ENCODE results near the gene SLC6A17. TPM values are rescaled to one million over a fixed set of nuclear protein-coding genes. Genes with fewer than 3 reads are reported as not detected.

The SLC6A17 gene
- total and polyA plus RNA-seq, 9 of the 15 experiments (the other 6 are each of a cell fraction or from before 2014, with no cell fraction given) = not detected

DNA sequence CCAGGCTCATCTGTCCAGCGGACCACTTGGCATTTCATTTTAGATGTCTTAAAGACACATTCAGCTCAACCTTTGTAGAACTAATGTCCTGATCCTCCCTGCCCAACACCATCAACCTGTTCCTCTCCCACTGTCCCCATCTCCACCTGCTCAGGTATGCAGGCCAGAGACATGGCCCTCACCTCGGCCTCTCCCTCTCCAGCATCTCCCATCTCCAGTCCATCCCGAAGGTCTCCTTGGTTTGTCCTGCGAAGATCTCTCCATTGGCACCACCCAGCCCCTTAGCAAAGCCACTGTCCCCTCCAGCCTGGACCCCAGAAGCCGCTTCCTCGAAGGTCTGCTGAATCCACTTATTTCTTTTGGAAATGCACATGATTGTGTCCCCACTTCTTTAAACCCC is 38.9 kb downstream of the SLC6A17 start (continued):
- TF ChIP-seq, protein P1, sequence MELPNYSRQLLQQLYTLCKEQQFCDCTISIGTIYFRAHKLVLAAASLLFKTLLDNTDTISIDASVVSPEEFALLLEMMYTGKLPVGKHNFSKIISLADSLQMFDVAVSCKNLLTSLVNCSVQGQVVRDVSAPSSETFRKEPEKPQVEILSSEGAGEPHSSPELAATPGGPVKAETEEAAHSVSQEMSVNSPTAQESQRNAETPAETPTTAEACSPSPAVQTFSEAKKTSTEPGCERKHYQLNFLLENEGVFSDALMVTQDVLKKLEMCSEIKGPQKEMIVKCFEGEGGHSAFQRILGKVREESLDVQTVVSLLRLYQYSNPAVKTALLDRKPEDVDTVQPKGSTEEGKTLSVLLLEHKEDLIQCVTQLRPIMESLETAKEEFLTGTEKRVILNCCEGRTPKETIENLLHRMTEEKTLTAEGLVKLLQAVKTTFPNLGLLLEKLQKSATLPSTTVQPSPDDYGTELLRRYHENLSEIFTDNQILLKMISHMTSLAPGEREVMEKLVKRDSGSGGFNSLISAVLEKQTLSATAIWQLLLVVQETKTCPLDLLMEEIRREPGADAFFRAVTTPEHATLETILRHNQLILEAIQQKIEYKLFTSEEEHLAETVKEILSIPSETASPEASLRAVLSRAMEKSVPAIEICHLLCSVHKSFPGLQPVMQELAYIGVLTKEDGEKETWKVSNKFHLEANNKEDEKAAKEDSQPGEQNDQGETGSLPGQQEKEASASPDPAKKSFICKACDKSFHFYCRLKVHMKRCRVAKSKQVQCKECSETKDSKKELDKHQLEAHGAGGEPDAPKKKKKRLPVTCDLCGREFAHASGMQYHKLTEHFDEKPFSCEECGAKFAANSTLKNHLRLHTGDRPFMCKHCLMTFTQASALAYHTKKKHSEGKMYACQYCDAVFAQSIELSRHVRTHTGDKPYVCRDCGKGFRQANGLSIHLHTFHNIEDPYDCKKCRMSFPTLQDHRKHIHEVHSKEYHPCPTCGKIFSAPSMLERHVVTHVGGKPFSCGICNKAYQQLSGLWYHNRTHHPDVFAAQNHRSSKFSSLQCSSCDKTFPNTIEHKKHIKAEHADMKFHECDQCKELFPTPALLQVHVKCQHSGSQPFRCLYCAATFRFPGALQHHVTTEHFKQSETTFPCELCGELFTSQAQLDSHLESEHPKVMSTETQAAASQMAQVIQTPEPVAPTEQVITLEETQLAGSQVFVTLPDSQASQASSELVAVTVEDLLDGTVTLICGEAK (IDR thresholded peaks at IDR 0.05) = no peak
- TF ChIP-seq, protein P1 (CRISPR knock-in tag; IDR thresholded peaks at IDR 0.05) = no peak
- TF ChIP-seq XRCC4 (IDR thresholded peaks at IDR 0.05; ENCODE audit: extremely low read depth, insufficient read depth, insufficient read length) (no peak), RHOXF2B (CRISPR knock-in tag; conservative IDR thresholded peaks at IDR 0.05) (no peak), SMAD4 (CRISPR knock-in tag; conservative IDR thresholded peaks at IDR 0.05) (no peak), ZBTB8A (IDR thresholded peaks at IDR 0.05; ENCODE audit: partially characterized antibody) (no peak), ZNF644 (tag; IDR thresholded peaks at IDR 0.05; ENCODE audit: low read depth) (no peak)

All from K562 (cell line).